Progenitor cell of endocrine pancreas (in vitro differentiated cells): Measurements from ENCODE around the gene NXF1. TPM values are rescaled to one million over a fixed set of nuclear protein-coding genes. Genes with fewer than 3 reads are reported as not detected.
A peak's percentile ranks its signal among the peaks of the same experiment; 100 is the strongest.

Experiments
- DNase-seq: peaks from one replicate; pipeline ENCODE4 v3.0.0; 2021; ENCODE audit warnings: low spot score; ENCODE audit not compliant: unreplicated experiment
- H3K27ac Mint-ChIP-seq: 2 replicates; pipeline ENCODE4 v1.8.0; 2021; ENCODE audit warnings: mild to moderate bottlenecking, moderate library complexity, mixed read lengths
- H3K27me3 Mint-ChIP-seq: 2 replicates; pipeline ENCODE4 v1.8.0; 2021; ENCODE audit warnings: mixed read lengths
- H3K36me3 Mint-ChIP-seq: 2 replicates; pipeline ENCODE4 v1.8.0; 2022; ENCODE audit warnings: mixed read lengths; ENCODE audit not compliant: insufficient read depth
- H3K4me1 Mint-ChIP-seq: 2 replicates; pipeline ENCODE4 v1.8.0; 2021; ENCODE audit warnings: low read depth, mixed read lengths
- H3K4me3 Mint-ChIP-seq: 2 replicates; pipeline ENCODE4 v1.8.0; 2021; ENCODE audit warnings: low read depth, mild to moderate bottlenecking, moderate library complexity, mixed read lengths
- H3K9me3 Mint-ChIP-seq: 2 replicates; pipeline ENCODE4 v1.8.0; 2021; ENCODE audit warnings: low read depth, mixed read lengths
- total RNA-seq: library from RNA; stranded (reverse); gene quantifications from 2 replicates; pipeline ENCODE4 v1.2.1, GENCODE V29; 2021
- TF ChIP-seq, protein P1 (sequence below): fragments of 200-600 bp; sonication (generic); IDR thresholded peaks from one replicate; pipeline ENCODE4 v1.5.0; 2021; ENCODE audit warnings: antibody characterized with exemption, mild to moderate bottlenecking; ENCODE audit not compliant: unreplicated experiment

Gene NXF1
- total RNA-seq, 1 donor from 2014 or later, result 130 TPM

DNA sequence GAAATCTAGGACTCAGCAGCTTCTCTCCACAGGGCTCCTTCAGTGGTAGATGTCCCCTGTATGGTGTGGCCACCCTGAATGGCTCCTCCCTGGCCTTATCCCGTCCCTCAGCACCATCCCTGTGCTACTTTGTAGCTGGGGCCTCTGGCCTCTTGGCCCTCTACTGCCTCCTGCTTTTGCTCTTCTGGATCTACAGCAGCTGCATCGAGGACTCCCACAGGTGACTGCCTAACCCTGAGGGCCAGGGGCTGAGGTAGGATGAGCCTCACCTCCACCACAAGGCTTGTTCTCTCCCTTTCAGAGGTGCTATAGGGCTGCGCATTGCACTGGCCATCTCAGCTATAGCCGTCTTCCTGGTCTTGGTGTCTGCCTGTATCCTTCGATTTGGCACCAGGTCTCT lies 16.2 kb downstream of the NXF1 start:
- H3K27ac Mint-ChIP-seq, result peak overlapping the region; percentile 98
- DNase-seq, result no peak
- TF ChIP-seq, protein P1, sequence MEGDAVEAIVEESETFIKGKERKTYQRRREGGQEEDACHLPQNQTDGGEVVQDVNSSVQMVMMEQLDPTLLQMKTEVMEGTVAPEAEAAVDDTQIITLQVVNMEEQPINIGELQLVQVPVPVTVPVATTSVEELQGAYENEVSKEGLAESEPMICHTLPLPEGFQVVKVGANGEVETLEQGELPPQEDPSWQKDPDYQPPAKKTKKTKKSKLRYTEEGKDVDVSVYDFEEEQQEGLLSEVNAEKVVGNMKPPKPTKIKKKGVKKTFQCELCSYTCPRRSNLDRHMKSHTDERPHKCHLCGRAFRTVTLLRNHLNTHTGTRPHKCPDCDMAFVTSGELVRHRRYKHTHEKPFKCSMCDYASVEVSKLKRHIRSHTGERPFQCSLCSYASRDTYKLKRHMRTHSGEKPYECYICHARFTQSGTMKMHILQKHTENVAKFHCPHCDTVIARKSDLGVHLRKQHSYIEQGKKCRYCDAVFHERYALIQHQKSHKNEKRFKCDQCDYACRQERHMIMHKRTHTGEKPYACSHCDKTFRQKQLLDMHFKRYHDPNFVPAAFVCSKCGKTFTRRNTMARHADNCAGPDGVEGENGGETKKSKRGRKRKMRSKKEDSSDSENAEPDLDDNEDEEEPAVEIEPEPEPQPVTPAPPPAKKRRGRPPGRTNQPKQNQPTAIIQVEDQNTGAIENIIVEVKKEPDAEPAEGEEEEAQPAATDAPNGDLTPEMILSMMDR, result no peak
- peaks cover 23% of the 10 kb centered on the region for H3K4me1 Mint-ChIP-seq
- no peaks in the 10 kb centered on the region for H3K9me3 Mint-ChIP-seq
- no peaks in the 10 kb centered on the region for H3K27me3 Mint-ChIP-seq
- peaks cover 6% of the 10 kb centered on the region for H3K36me3 Mint-ChIP-seq
- peak overlapping the region; percentile 68 for H3K4me3 Mint-ChIP-seq

- Mint-ChIP-seq H3K36me3 (peaks cover 6% of the 10 kb centered on the region), H3K9me3 (no peaks in the 10 kb centered on the region), H3K4me1 (peaks cover 20% of the 10 kb centered on the region), H3K27ac (peak within 1 kb of the TSS; percentile 98), H3K27me3 (no peaks in the 10 kb centered on the region), H3K4me3 (peak within 1 kb of the TSS; percentile 84)
- DNase-seq, result peak; percentile 91
- TF ChIP-seq, protein P1, result peak; percentile 28
These were observed 18.1 kb downstream of the NXF1 start, which contains the start of gene TMEM179B for GRCh38 chr11:62787005-62787759. Gene TMEM179B, plus strand, starts transcription at chr11:62787402. Its CDS starts 30 bp downstream, at chr11:62787432.

GRCh38 chr11:62786318-62787004 lies 18.8 kb downstream of the NXF1 start:
- no peaks in the 10 kb centered on the region for H3K27me3 Mint-ChIP-seq
- DNase-seq, result peak; percentile 85
- TF ChIP-seq, protein P1, result peak; percentile 93
- peak overlapping the region; percentile 76 for H3K27ac Mint-ChIP-seq
- H3K9me3 Mint-ChIP-seq, result no peaks in the 10 kb centered on the region
- peak overlapping the region; percentile 69 for H3K4me3 Mint-ChIP-seq
- H3K4me1 Mint-ChIP-seq, result peaks cover 17% of the 10 kb centered on the region
- peaks cover 8% of the 10 kb centered on the region for H3K36me3 Mint-ChIP-seq

DNA sequence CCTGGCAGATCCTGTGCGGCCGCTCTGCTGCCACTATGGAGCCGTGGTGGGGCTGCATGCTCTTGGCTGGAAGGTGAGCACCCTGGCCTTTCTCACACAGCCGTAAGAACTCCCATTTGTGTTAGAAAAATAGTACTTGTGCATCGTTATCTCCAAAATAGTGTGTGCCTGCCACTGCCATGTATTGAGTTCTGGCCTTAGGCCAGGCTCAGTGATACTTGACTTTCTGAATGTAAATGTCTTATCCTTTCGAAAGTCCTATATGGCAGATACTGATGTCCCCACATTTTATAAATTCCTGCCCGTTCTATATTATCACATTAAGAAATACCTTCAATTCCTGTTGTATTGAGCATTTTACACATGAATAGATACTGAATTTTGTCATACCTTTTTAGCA lies 22.5 kb downstream of the NXF1 start:
- TF ChIP-seq, protein P1, result no peak
- Mint-ChIP-seq H3K4me1 (peaks cover 4% of the 10 kb centered on the region), H3K9me3 (no peaks in the 10 kb centered on the region), H3K36me3 (peaks cover 12% of the 10 kb centered on the region), H3K27ac (no peak overlapping the region), H3K27me3 (no peaks in the 10 kb centered on the region), H3K4me3 (no peak overlapping the region)
- no peak for DNase-seq

DNA sequence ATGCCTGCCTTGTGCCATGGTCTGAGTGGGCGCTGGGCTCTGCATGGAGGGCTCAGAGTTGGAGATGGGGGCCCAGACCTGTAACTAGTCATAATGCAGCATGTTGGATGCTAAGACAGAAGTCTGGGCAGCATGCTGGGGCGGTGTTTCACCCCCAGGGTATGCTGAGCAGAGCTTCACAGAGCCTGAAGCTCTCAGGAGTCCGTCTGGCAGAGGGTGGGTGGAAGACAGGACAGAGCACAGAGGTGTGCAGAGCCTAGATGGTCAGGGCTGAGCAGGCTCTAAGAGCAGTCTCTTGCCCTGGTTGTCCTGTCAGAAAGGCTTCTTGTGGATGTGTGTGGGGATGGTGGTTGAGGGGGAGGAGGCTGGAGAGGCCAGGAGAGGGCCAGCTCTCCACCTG lies 26.8 kb downstream of the NXF1 start:
- Mint-ChIP-seq H3K4me1 (no peaks in the 10 kb centered on the region), H3K27me3 (no peaks in the 10 kb centered on the region), H3K4me3 (no peak overlapping the region), H3K9me3 (no peaks in the 10 kb centered on the region), H3K27ac (peak overlapping the region; percentile 54), H3K36me3 (peaks cover 18% of the 10 kb centered on the region)
- TF ChIP-seq, protein P1, result no peak
- DNase-seq, result no peak
